ENCODE data around the gene NOL7. TPM values are rescaled to one million over a fixed set of nuclear protein-coding genes. Genes with fewer than 3 reads are reported as not detected.

Gene NOL7
- total RNA-seq, 1 donor from 2014 or later, result 36.4 TPM

DNA sequence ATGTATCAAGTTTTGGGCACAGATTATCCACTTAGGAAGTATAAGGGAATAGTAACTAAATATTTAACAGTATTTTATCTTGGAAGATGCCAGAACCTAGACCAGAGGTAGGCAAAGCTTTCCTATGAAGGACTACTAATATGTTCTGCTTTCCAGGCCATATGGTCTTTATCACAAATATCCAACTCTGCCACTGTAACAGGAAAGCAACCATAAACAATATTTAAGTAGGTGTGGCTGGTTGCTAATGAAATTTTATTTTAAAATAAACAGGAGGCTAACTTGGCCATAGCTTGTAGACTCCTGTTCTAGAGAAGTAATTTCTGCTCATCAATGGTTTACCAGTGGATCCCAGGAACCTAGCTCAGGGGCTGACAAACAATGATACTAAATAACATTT lies 39.4 kb downstream of the NOL7 start:
- DNase-seq, result no peak

DNA sequence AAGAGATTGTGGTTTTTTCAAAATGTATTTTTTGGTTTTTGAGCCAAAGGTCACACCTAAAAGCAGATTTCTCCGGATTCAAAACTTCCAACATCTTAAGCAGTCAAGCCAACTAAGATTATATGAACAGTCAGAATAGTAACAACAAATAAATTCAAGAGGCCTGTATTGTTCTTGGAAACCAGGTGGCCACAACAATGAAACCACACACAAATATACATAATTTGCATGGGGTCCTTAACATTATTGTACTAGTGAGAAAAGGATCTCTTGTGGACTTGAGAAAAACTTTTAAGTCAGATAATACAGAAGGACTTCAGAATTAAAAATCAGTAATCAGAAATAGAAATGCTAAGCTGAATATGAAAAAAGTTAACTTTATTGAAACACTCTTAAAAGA lies 40.6 kb downstream of the NOL7 start:
- DNase-seq, result no peak

GRCh38 chr6:13660273-13660672 lies 45.1 kb downstream of the NOL7 start:
- no peak for DNase-seq

GRCh38 chr6:13660893-13661292 lies 45.8 kb downstream of the NOL7 start:
- DNase-seq, result no peak

GRCh38 chr6:13661647-13662046 lies 46.5 kb downstream of the NOL7 start:
- no peak for DNase-seq

- DNase-seq, result no peak
Observed at GRCh38 chr6:13662651-13663334, 47.7 kb downstream of the NOL7 start.

DNA sequence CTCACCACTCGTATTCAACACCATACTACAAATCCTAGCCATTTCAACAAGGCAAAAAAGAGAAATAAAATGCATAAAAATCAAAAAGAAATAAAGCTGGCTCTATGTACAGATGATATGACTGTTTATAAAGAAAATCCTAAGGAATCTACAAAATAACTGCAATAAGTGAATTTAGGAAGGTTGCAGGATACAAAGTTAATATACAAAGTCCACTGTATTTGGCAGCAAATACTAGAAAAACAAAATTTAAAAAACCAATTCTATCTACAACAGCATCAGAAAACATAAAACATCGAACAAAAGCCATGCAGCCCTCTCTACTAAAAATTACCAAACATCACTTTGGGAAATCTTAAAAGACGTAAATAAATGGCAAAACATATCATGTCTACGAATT lies 48.9 kb downstream of the NOL7 start:
- DNase-seq, result no peak

GRCh38 chr6:13664703-13665352 lies 49.7 kb downstream of the NOL7 start:
- no peak for DNase-seq

DNA sequence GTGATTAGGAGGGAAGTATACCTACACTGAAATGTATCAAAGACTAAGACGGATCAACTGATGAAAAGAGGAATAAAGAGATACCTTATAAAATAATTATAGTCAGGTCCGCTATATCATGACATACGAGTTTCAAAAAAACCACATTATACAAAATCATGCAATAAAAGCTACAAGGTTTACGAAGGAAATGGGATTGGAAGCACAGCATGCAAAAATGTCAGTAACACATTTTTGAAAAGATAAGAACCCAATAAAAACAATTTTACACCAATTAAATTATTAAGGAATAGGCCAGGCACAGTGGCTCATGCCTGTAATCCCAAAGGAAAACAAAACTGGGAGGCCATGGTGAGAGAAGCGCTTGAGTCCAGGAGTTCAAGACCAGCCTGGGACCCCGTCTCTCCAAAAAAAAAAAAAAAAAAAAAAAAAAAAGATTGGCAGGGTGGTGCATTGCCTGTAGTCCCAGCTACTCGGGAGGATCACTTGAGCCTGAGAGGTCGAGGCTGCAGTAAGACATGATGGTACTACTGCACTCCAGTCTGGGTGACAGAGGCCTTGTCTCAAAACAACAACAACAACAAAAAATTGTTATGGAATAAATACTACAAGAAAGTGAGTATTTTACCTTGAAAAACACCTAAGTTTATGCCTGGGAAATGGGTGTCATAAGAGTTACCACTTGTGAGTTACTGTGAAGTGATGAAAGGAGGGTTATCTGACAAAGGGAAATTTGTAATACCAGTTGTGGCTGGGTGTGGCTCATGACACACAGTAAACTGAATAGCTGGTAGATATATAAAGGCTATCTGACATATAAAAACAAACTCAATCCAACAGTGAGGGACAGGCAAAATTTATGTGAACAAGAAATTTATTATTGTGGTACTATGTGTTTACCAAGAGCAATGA lies 51.3 kb downstream of the NOL7 start:
- DNase-seq, result no peak

DNA sequence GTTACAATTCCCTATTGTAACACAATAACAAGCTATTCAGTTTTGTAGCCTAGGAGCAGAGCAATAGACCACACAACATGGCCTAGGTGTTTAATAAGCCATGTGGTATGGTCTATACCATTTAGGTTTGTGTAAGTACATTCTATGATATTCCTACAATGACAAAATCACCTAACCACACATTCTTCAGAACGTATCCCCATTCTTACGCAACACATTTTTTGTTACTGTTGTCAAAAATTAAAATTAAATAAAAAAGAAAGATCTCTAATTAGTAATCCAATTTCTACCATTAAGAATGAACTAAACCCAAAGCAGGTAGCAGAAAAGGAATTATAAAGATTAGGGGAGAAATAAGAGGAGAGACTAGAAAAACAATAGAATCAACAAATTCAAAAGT lies 52.5 kb downstream of the NOL7 start:
- no peak for DNase-seq

DNA sequence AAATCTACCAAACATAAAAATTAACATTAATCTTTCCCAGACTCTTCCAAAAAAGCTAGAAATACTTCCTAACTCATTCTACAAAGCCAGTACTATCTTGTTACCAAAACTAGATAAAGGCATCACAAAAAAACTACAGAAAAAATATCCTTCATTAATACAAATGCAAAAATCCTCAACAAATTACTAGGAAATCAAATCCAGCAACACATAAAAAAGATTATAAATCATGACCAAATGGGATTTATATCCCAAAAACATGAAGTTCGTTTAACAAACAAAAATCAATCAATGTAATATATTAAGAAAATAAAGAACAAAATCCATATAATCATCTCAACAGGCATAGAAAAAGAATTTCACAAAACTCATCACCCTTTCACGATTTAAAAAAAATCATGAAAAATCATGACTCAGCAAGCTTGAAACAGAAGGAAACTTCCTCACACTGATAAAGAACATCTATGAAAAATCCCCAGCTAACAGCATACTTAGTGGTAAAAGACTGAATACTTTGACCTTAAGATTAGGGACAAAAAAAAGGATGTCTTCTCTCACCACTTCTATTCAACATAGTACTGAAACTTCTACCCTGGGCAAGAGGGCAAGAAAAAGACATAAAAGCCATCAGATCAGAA lies 53.3 kb downstream of the NOL7 start:
- no peak for DNase-seq

- no peak for DNase-seq
Observed at GRCh38 chr6:13669476-13669875, 54.3 kb downstream of the NOL7 start.

Other genes with a start within 250 kb of the NOL7 start
- gene GFOD1, start 127.7 kb upstream of the NOL7 start, total RNA-seq, result 14.5 TPM
- gene SIRT5, start 40.7 kb upstream of the NOL7 start, total RNA-seq, result 6.9 TPM
- gene RANBP9, start 96.5 kb downstream of the NOL7 start, total RNA-seq, result 41.1 TPM
- 10.1 TPM for gene MCUR1, start 199.2 kb downstream of the NOL7 start, total RNA-seq

Data from skin of body (tissue), 2 donors.